H1 (cell line): Measurements from ENCODE around the gene PPOX. TPM values are rescaled to one million over a fixed set of nuclear protein-coding genes. Genes with fewer than 3 reads are reported as not detected.

Experiments
- CTCF ChIA-PET: fragments of 300-600 bp; sonication (Branson Sonifier 250); formaldehyde crosslinking; loops from one replicate; lab custom pipeline; 2021; ENCODE audit not compliant: partially characterized antibody; lab: Charles Lee
- POLR2A ChIA-PET: fragments of 300-600 bp; sonication (Branson Sonifier 250); formaldehyde crosslinking; loops from one replicate; lab custom pipeline; 2021; ENCODE audit warnings: inconsistent platforms; ENCODE audit not compliant: partially characterized antibody; lab: Charles Lee
- DNase-seq, 2 experiments: peaks; one replicate each; pipeline versions ENCODE4 v3.0.0 to v3.0.0-alpha.2; 2010 to 2022; ENCODE audit warnings: low spot score in 2 of 2, low read depth in 1 of 2, mixed read lengths in 1 of 2
- FAIRE-seq: peaks from 2 replicates; lab custom pipeline; 2011; peaks lifted over from hg19 to GRCh38; lab: Jason Lieb, UNC
- H2AFZ ChIP-seq: 2 replicates; pipeline ENCODE4 v1.8.1; 2012; ENCODE audit warnings: low read length, inconsistent platforms
- H2AK5ac ChIP-seq: 2 replicates; pipeline ENCODE4 v1.6.1; 2013; ENCODE audit warnings: low read depth, low read length
- H2BK120ac ChIP-seq: replicated peaks from 2 replicates; pipeline ENCODE3; 2013; ENCODE audit warnings: low read depth, low read length, inconsistent platforms
- H2BK12ac ChIP-seq: 2 replicates; pipeline ENCODE4 v1.6.1; 2013; ENCODE audit warnings: low read depth, low read length
- H2BK15ac ChIP-seq: 2 replicates; pipeline ENCODE4 v1.6.1; 2013; ENCODE audit warnings: low read length
- H2BK20ac ChIP-seq: 2 replicates; pipeline ENCODE4 v1.6.1; 2013; ENCODE audit warnings: low read length
- H2BK5ac ChIP-seq: 2 replicates; pipeline ENCODE4 v1.6.1; 2013; ENCODE audit warnings: low read depth, low read length
- H3K14ac ChIP-seq: 2 replicates; pipeline ENCODE4 v1.6.1; 2013; ENCODE audit warnings: inconsistent platforms; ENCODE audit not compliant: insufficient read length
- H3K18ac ChIP-seq: 2 replicates; pipeline ENCODE4 v1.6.1; 2013; ENCODE audit warnings: low read length; ENCODE audit errors: extremely low read depth
- H3K23ac ChIP-seq: 2 replicates; pipeline ENCODE4 v1.6.1; 2013; ENCODE audit warnings: inconsistent platforms; ENCODE audit not compliant: insufficient read length
- H3K23me2 ChIP-seq: 2 replicates; pipeline ENCODE4 v1.6.1; 2013; ENCODE audit warnings: low read depth, low read length
- H3K27ac ChIP-seq: 2 replicates; pipeline ENCODE4 v1.6.1; 2011; ENCODE audit warnings: low read depth, low read length, inconsistent platforms
- H3K27me3 ChIP-seq, 4 experiments: replicated peaks in 1 of 4; 1 replicate in 1 of 4; 2 replicates in 3 of 4; pipeline versions ENCODE4 v1.6.1 to v1.8.1; 2011 to 2013; ENCODE audit warnings: low read length in 3 of 4, mild to moderate bottlenecking in 3 of 4, inconsistent platforms in 2 of 4, mixed read lengths in 2 of 4, moderate library complexity in 1 of 4; ENCODE audit not compliant: control insufficient read depth in 3 of 4, insufficient read depth in 3 of 4; ENCODE audit errors: extremely low read depth in 1 of 4
- H3K36me3 ChIP-seq, 4 experiments: 2 replicates each; pipeline versions ENCODE4 v1.6.1 to v1.8.1; 2011 to 2013; ENCODE audit warnings: mild to moderate bottlenecking in 4 of 4, low read length in 3 of 4, moderate library complexity in 2 of 4, control low read depth in 1 of 4, inconsistent platforms in 1 of 4; ENCODE audit not compliant: insufficient read depth in 4 of 4, control insufficient read depth in 2 of 4
- H3K4ac ChIP-seq: replicated peaks from 2 replicates; pipeline ENCODE3; 2013; ENCODE audit warnings: low read length, low read depth, mixed read lengths, inconsistent platforms; ENCODE audit not compliant: insufficient read length
- H3K4me1 ChIP-seq, 4 experiments: replicated peaks in 1 of 4; 1 replicate in 1 of 4; 2 replicates in 3 of 4; pipeline versions ENCODE4 v1.6.1 to v1.8.1; 2011 to 2013; ENCODE audit warnings: low read length in 3 of 4, inconsistent platforms in 2 of 4, mixed read lengths in 1 of 4; ENCODE audit not compliant: insufficient read depth in 4 of 4, control insufficient read depth in 3 of 4
- H3K4me2 ChIP-seq, 2 experiments: 2 replicates each; pipeline versions ENCODE4 v1.6.1 to v1.8.1; 2011 to 2013; ENCODE audit warnings: low read depth in 2 of 2, low read length in 2 of 2, control low read depth in 1 of 2, inconsistent platforms in 1 of 2, mild to moderate bottlenecking in 1 of 2; ENCODE audit not compliant: insufficient read depth in 1 of 2
- H3K4me3 ChIP-seq, 4 experiments: fragments of 200-600, 300-600 bp in 1 of 4; sonication (generic), shearing (Covaris generic), sonication (Bioruptor Twin) in 1 of 4; 2 replicates each; pipeline versions ENCODE4 v1.5.1 to v1.8.1; 2011 to 2016; ENCODE audit warnings: low read length in 4 of 4, low read depth in 3 of 4, control low read depth in 2 of 4, inconsistent platforms in 2 of 4, mild to moderate bottlenecking in 2 of 4, mixed read lengths in 1 of 4, moderate library complexity in 1 of 4; ENCODE audit not compliant: insufficient read depth in 2 of 4; ENCODE audit errors: extremely low read depth in 1 of 4
- H3K56ac ChIP-seq: replicated peaks from 2 replicates; pipeline ENCODE3; 2013; ENCODE audit warnings: low read depth, mild to moderate bottlenecking, mixed read lengths, low read length, inconsistent platforms; ENCODE audit not compliant: insufficient read length
- H3K79me1 ChIP-seq: 2 replicates; pipeline ENCODE4 v1.6.1; 2013; ENCODE audit warnings: low read depth, low read length, control low read depth
- H3K79me2 ChIP-seq, 2 experiments: 2 replicates each; pipeline versions ENCODE4 v1.6.1 to v1.8.1; 2012 to 2013; ENCODE audit warnings: low read length in 2 of 2, mild to moderate bottlenecking in 2 of 2, inconsistent platforms in 1 of 2; ENCODE audit not compliant: insufficient read depth in 2 of 2, control insufficient read depth in 1 of 2
- H3K9ac ChIP-seq, 4 experiments: replicated peaks in 1 of 4; 1 replicate in 1 of 4; 2 replicates in 3 of 4; pipeline versions ENCODE4 v1.6.1 to v1.8.1; 2011 to 2013; ENCODE audit warnings: low read depth in 3 of 4, low read length in 3 of 4, control low read depth in 2 of 4, mild to moderate bottlenecking in 2 of 4, moderate library complexity in 2 of 4, inconsistent platforms in 1 of 4; ENCODE audit errors: extremely low read depth in 1 of 4
- H3K9me3 ChIP-seq, 2 experiments: 2 replicates each; pipeline versions ENCODE4 v1.6.1 to v1.8.1; 2012 to 2013; ENCODE audit warnings: mild to moderate bottlenecking in 2 of 2, moderate library complexity in 2 of 2, control low read depth in 1 of 2, inconsistent platforms in 1 of 2, low read depth in 1 of 2, low read length in 1 of 2, mixed read lengths in 1 of 2; ENCODE audit not compliant: insufficient read depth in 2 of 2
- H4K20me1 ChIP-seq, 2 experiments: replicated peaks in 1 of 2; 2 replicates each; pipeline versions ENCODE3 to v1.8.1; 2011 to 2013; ENCODE audit warnings: inconsistent platforms in 2 of 2, low read length in 2 of 2, mild to moderate bottlenecking in 1 of 2; ENCODE audit not compliant: insufficient read depth in 2 of 2, control insufficient read depth in 1 of 2
- H4K5ac ChIP-seq: 2 replicates; pipeline ENCODE4 v1.6.1; 2013; ENCODE audit warnings: low read length, low read depth, mixed read lengths, inconsistent platforms; ENCODE audit not compliant: insufficient read length
- H4K8ac ChIP-seq: 2 replicates; pipeline ENCODE4 v1.8.0; 2013; ENCODE audit warnings: mild to moderate bottlenecking, moderate library complexity, low read length, inconsistent platforms; ENCODE audit not compliant: insufficient read depth; ENCODE audit errors: extremely low read depth
- H4K91ac ChIP-seq: replicated peaks from 2 replicates; pipeline ENCODE3; 2013; ENCODE audit warnings: low read length, mixed read lengths, inconsistent platforms; ENCODE audit not compliant: insufficient read length
- CHD2 ChIP-seq: IDR thresholded peaks from 2 replicates; pipeline ENCODE4 v1.6.1; 2012; ENCODE audit warnings: low read length, improper control_type of control experiment
- EZH2 ChIP-seq: fragments of 200-600 bp; sonication (generic); IDR thresholded peaks from 2 replicates; pipeline ENCODE4 v1.7.1; 2012; ENCODE audit warnings: low read depth, mild to moderate bottlenecking, moderate library complexity, low read length, inconsistent platforms; ENCODE audit not compliant: severe bottlenecking
- FOSL1 ChIP-seq: IDR thresholded peaks from 2 replicates; pipeline ENCODE4 v1.6.1; 2011; ENCODE audit warnings: mild to moderate bottlenecking, low read depth, low read length, moderate library complexity; ENCODE audit not compliant: insufficient read depth
- HDAC2 ChIP-seq, 2 experiments: fragments of 300-600 bp in 1 of 2; sonication (generic) in 1 of 2; IDR thresholded peaks; 2 replicates each; pipeline ENCODE4 v1.6.1; 2011 to 2012; ENCODE audit warnings: low read depth in 2 of 2, low read length in 2 of 2, mild to moderate bottlenecking in 2 of 2, moderate library complexity in 2 of 2, borderline replicate concordance in 1 of 2, inconsistent platforms in 1 of 2
- JUN ChIP-seq: IDR thresholded peaks from 2 replicates; pipeline ENCODE4 v1.6.1; 2011; ENCODE audit warnings: low read depth, mild to moderate bottlenecking, improper control_type of control experiment, low read length
- MAFK ChIP-seq: IDR thresholded peaks from 2 replicates; pipeline ENCODE4 v1.6.1; 2012; ENCODE audit warnings: low read depth, mild to moderate bottlenecking, improper control_type of control experiment, low read length
- RAD21 ChIP-seq, 2 experiments: IDR thresholded peaks in 1 of 2; conservative IDR thresholded peaks in 1 of 2; 2 replicates each; pipeline ENCODE4 v1.6.1; 2011; ENCODE audit warnings: low read depth in 2 of 2, low read length in 2 of 2, improper control_type of control experiment in 1 of 2, inconsistent platforms in 1 of 2, mild to moderate bottlenecking in 1 of 2, moderate library complexity in 1 of 2
- RFX5 ChIP-seq: IDR thresholded peaks from 2 replicates; pipeline ENCODE4 v1.6.1; 2011; ENCODE audit warnings: low read depth, low read length, improper control_type of control experiment, borderline replicate concordance
- SRF ChIP-seq: IDR thresholded peaks from 2 replicates; pipeline ENCODE4 v1.6.1; 2011; ENCODE audit warnings: mild to moderate bottlenecking, low read depth, low read length, moderate library complexity
- SUZ12 ChIP-seq: fragments of 200-600 bp; sonication (generic); IDR thresholded peaks from 2 replicates; pipeline ENCODE4 v1.6.1; 2012; ENCODE audit warnings: mild to moderate bottlenecking, inconsistent platforms, low read length, moderate library complexity, mixed read lengths
- TAF7 ChIP-seq: optimal IDR thresholded peaks from 2 replicates; pipeline ENCODE3; 2011; ENCODE audit warnings: low read depth, mild to moderate bottlenecking, inconsistent platforms, low read length, moderate library complexity, borderline replicate concordance
- USF2 ChIP-seq: IDR thresholded peaks from 2 replicates; pipeline ENCODE4 v1.6.1; 2011; ENCODE audit warnings: low read length, improper control_type of control experiment
- WGBS, 2 experiments: shearing (Covaris generic) in 1 of 2; methylation state at CpG; one replicate each; pipeline versions ENCODE4 v1.1.6 to v1.1.7; 2013 to 2015; ENCODE audit warnings: low lambda C conversion rate in 2 of 2, mixed read lengths in 2 of 2, inconsistent platforms in 1 of 2, low coverage in 1 of 2, missing lambda C conversion rate in 1 of 2; ENCODE audit not compliant: insufficient replicate concordance in 2 of 2, insufficient coverage in 1 of 2, insufficient read length in 1 of 2; ENCODE audit errors: extremely low coverage in 1 of 2, missing lambda C conversion rate in 1 of 2; 5-methylcytosine and 5-hydroxymethylcytosine counted together
- polyA plus RNA-seq, 7 experiments: library from polyadenylated mRNA; depleted of rRNA in 3 of 7; stranded (reverse) in 5 of 7; unstranded in 2 of 7; fragments of >200 nt in 5 of 7; fragments of 200-250 nt in 2 of 7; gene quantifications; 1 replicate in 5 of 7; 2 replicates in 1 of 7; 4 replicates in 1 of 7; pipeline versions ENCODE4 v1.2.1 to v1.2.3, GENCODE V29; 2011 to 2013; ENCODE audit warnings: missing spikeins in 2 of 7, mixed read lengths in 2 of 7
- total RNA-seq: library from RNA; stranded (reverse); fragmentation: NEBNext Ultra II Directional; extraction: Animal tissue kit (Norgen Biotek cat#: 25700); gene quantifications from 2 replicates; pipeline ENCODE4 v1.2.1, GENCODE V29; 2021

Gene PPOX
- total and polyA plus RNA-seq, 2 of the 8 experiments (the other 6 are each of a cell fraction or from before 2014, with no cell fraction given) = 39.4 to 40.4 TPM

DNA sequence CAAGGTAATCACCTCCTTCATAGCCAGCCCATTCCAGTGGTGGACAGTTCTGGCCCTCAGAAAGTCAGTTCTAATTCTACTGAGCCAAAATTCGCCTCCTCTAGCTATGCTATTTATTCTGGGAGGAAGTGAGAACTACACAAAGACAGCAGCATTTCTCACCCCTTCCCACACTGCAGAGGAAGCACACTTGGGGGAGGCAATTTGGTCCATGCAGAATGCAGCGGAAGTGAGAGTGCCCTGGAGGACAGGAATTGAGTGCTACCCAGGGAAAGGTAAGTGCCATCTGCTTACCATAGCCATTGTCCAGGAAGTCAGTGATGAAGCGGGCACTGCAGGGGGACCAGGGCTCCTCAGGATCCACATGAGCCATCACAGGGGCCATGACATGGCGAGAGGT, 28.9 kb downstream of the PPOX start:
- H3K79me2 ChIP-seq = peaks cover 0 to 5% of the 10 kb centered on the region in 2 experiments; a peak in 1 of 4 replicates
- CTCF ChIA-PET = interaction anchor here (0.8 to 4.8 kb wide), 6 partner anchors 10 to 186 kb away, joined by 3 to 42 read pairs (median 6); no protein-coding TSS in a partner anchor
- 90% methylated on average over 4 of the region's 4 CpGs; no CpG with 5 or more reads in 1 of the 2 experiments for WGBS, 2 experiments
- no peak overlapping the region for H2BK5ac ChIP-seq
- DNase-seq = no peak
- H3K4me2 ChIP-seq = no peak overlapping the region
- H4K5ac ChIP-seq = no peak overlapping the region
- no peak overlapping the region for H3K9ac ChIP-seq
- POLR2A ChIA-PET = no interaction called here
- H2BK20ac ChIP-seq = no peak overlapping the region
- H4K8ac ChIP-seq = no peak overlapping the region
- no peak overlapping the region for H3K4me3 ChIP-seq
- no peak overlapping the region for H2AK5ac ChIP-seq
- H2BK120ac ChIP-seq = no peak overlapping the region
- no peak for FAIRE-seq
- no peak overlapping the region for H3K27ac ChIP-seq
- no peak overlapping the region for H2BK12ac ChIP-seq
- H3K56ac ChIP-seq = no peak overlapping the region
- peaks cover 11% of the 10 kb centered on the region; the same call in 1 of the 2 replicates for H3K23me2 ChIP-seq
- no peak overlapping the region for H2BK15ac ChIP-seq
- H4K91ac ChIP-seq = no peak overlapping the region
- H4K20me1 ChIP-seq = no peaks in the 10 kb centered on the region
- H3K4ac ChIP-seq = no peak overlapping the region
- no peak overlapping the region for H2AFZ ChIP-seq
- no peak overlapping the region for H3K18ac ChIP-seq
- H3K36me3 ChIP-seq = peaks cover 4 to 14% (median 10%) of the 10 kb centered on the region in 4 experiments; a peak in 5 of 8 replicates
- peaks cover 10 to 36% (median 32%) of the 10 kb centered on the region in 4 experiments for H3K4me1 ChIP-seq
- no peaks in the 10 kb centered on the region; a peak in 1 of 7 replicates for H3K27me3 ChIP-seq
- no peak overlapping the region for H3K14ac ChIP-seq
- H3K79me1 ChIP-seq = peaks cover 6% of the 10 kb centered on the region; the same call in 1 of the 2 replicates
- H3K23ac ChIP-seq = no peak overlapping the region
- no peaks in the 10 kb centered on the region for H3K9me3 ChIP-seq
- no peak for TF ChIP-seq HDAC2 (IDR thresholded peaks at IDR 0.05; ENCODE audit: borderline replicate concordance in 1 of 2, low read depth in 2 of 2, low read length in 2 of 2)
- no peak for TF ChIP-seq SRF
- TF ChIP-seq SUZ12 = no peak
- TF ChIP-seq CHD2 = no peak
- no peak for TF ChIP-seq FOSL1
- no peak for TF ChIP-seq EZH2
- no peak for TF ChIP-seq RFX5
- no peak for TF ChIP-seq TAF7
- no peak for TF ChIP-seq RAD21 (IDR thresholded peaks at IDR 0.05 in 1 of 2, conservative IDR thresholded peaks at IDR 0.05 in 1 of 2; ENCODE audit: low read depth in 2 of 2, low read length in 2 of 2)
- TF ChIP-seq JUN = no peak
- no peak for TF ChIP-seq MAFK
- TF ChIP-seq USF2 = no peak
